ENCODE data around the gene MRPL52.

- no peak for TF ChIP-seq CEBPB (IDR thresholded peaks at IDR 0.05; ENCODE audit: low read depth)
- no peak for TF ChIP-seq CTCF (IDR thresholded peaks at IDR 0.05 in 2 of 3, conservative IDR thresholded peaks at IDR 0.05 in 1 of 3; ENCODE audit: borderline replicate concordance in 1 of 3, insufficient read depth in 1 of 3, low read depth in 2 of 3, low read length in 2 of 3)
- peak; percentile 80 for TF ChIP-seq EGR1 (IDR thresholded peaks at IDR 0.05; ENCODE audit: low read depth)
- peak; percentile 59; the same call in 1 of the 2 replicates for TF ChIP-seq MAX (IDR thresholded peaks at IDR 0.05)
These were observed at the start of gene MRPL52 for GRCh38 chr14:22829661-22830442.
